ENCODE data around the gene NCAN. TPM values are rescaled to one million over a fixed set of nuclear protein-coding genes. Genes with fewer than 3 reads are reported as not detected.

The NCAN gene
- total RNA-seq, 1 donor from 2014 or later: 186 TPM

- Mint-ChIP-seq H3K27ac (ENCODE audit: unreplicated experiment) (no peak overlapping the region), H3K36me3 (ENCODE audit: unreplicated experiment) (peaks cover 10% of the 10 kb centered on the region), H3K27me3 (ENCODE audit: unreplicated experiment) (peaks cover 6% of the 10 kb centered on the region), H3K4me1 (ENCODE audit: low read depth, unreplicated experiment) (no peaks in the 10 kb centered on the region), H3K9me3 (ENCODE audit: unreplicated experiment) (peaks cover 1% of the 10 kb centered on the region), H3K4me3 (ENCODE audit: unreplicated experiment) (no peak overlapping the region)
- no peak for DNase-seq
- TF ChIP-seq CTCF (IDR thresholded peaks at IDR 0.05; ENCODE audit: partially characterized antibody, unreplicated experiment): no peak
Observed at GRCh38 chr19:19186742-19187141, 25.0 kb upstream of the NCAN start.

- no peak for TF ChIP-seq CTCF (IDR thresholded peaks at IDR 0.05; ENCODE audit: partially characterized antibody, unreplicated experiment)
- Mint-ChIP-seq H3K27ac (ENCODE audit: unreplicated experiment) (peak overlapping the region; percentile 91), H3K4me3 (ENCODE audit: unreplicated experiment) (peak overlapping the region; percentile 94), H3K27me3 (ENCODE audit: unreplicated experiment) (peaks cover 3% of the 10 kb centered on the region), H3K9me3 (ENCODE audit: unreplicated experiment) (peaks cover 1% of the 10 kb centered on the region), H3K4me1 (ENCODE audit: low read depth, unreplicated experiment) (peaks cover 3% of the 10 kb centered on the region), H3K36me3 (ENCODE audit: unreplicated experiment) (no peaks in the 10 kb centered on the region)
- no peak for DNase-seq
Observed at GRCh38 chr19:19191768-19192077, 20.0 kb upstream of the NCAN start.

- peak; percentile 99 for DNase-seq
- peaks cover 3% of the 10 kb centered on the region for H3K4me1 Mint-ChIP-seq (ENCODE audit: low read depth, unreplicated experiment)
- peak within 1 kb of the TSS; percentile 94 for H3K4me3 Mint-ChIP-seq (ENCODE audit: unreplicated experiment)
- peak within 1 kb of the TSS; percentile 91 for H3K27ac Mint-ChIP-seq (ENCODE audit: unreplicated experiment)
- H3K36me3 Mint-ChIP-seq (ENCODE audit: unreplicated experiment): no peaks in the 10 kb centered on the region
- no peak for TF ChIP-seq CTCF (IDR thresholded peaks at IDR 0.05; ENCODE audit: partially characterized antibody, unreplicated experiment)
- H3K27me3 Mint-ChIP-seq (ENCODE audit: unreplicated experiment): peaks cover 3% of the 10 kb centered on the region
- H3K9me3 Mint-ChIP-seq (ENCODE audit: unreplicated experiment): peaks cover 1% of the 10 kb centered on the region
Observed at GRCh38 chr19:19192078-19192882, 19.5 kb upstream of the NCAN start, which contains the start of the genes BORCS8 and RFXANK. Gene BORCS8, minus strand, starts transcription at chr19:19192152. Its CDS starts 35 bp downstream, at chr19:19192117. Gene RFXANK, plus strand, starts transcription at chr19:19192258. Its CDS starts 1,689 bp downstream, at chr19:19193947.

- TF ChIP-seq CTCF (IDR thresholded peaks at IDR 0.05; ENCODE audit: partially characterized antibody, unreplicated experiment): no peak
- no peaks in the 10 kb centered on the region for H3K36me3 Mint-ChIP-seq (ENCODE audit: unreplicated experiment)
- peak overlapping the region; percentile 82 for H3K27ac Mint-ChIP-seq (ENCODE audit: unreplicated experiment)
- H3K4me3 Mint-ChIP-seq (ENCODE audit: unreplicated experiment): peak overlapping the region; percentile 94
- DNase-seq: no peak
- H3K27me3 Mint-ChIP-seq (ENCODE audit: unreplicated experiment): peaks cover 5% of the 10 kb centered on the region
- H3K9me3 Mint-ChIP-seq (ENCODE audit: unreplicated experiment): peaks cover 3% of the 10 kb centered on the region
- peaks cover 3% of the 10 kb centered on the region for H3K4me1 Mint-ChIP-seq (ENCODE audit: low read depth, unreplicated experiment)
Observed at GRCh38 chr19:19192910-19193423, 18.8 kb upstream of the NCAN start.

- no peak for DNase-seq
- H3K27ac Mint-ChIP-seq (ENCODE audit: unreplicated experiment): no peak overlapping the region
- H3K27me3 Mint-ChIP-seq (ENCODE audit: unreplicated experiment): peaks cover 5% of the 10 kb centered on the region
- H3K4me1 Mint-ChIP-seq (ENCODE audit: low read depth, unreplicated experiment): peaks cover 3% of the 10 kb centered on the region
- H3K36me3 Mint-ChIP-seq (ENCODE audit: unreplicated experiment): no peaks in the 10 kb centered on the region
- peaks cover 3% of the 10 kb centered on the region for H3K9me3 Mint-ChIP-seq (ENCODE audit: unreplicated experiment)
- TF ChIP-seq CTCF (IDR thresholded peaks at IDR 0.05; ENCODE audit: partially characterized antibody, unreplicated experiment): no peak
- H3K4me3 Mint-ChIP-seq (ENCODE audit: unreplicated experiment): peak overlapping the region; percentile 94
Observed at GRCh38 chr19:19193926-19194325, 17.8 kb upstream of the NCAN start.
